ENCODE data around the gene AGBL4.

GRCh38 chr1:49694251-49694827 lies 329.4 kb downstream of the AGBL4 start:
- TF ChIP-seq, protein P1, sequence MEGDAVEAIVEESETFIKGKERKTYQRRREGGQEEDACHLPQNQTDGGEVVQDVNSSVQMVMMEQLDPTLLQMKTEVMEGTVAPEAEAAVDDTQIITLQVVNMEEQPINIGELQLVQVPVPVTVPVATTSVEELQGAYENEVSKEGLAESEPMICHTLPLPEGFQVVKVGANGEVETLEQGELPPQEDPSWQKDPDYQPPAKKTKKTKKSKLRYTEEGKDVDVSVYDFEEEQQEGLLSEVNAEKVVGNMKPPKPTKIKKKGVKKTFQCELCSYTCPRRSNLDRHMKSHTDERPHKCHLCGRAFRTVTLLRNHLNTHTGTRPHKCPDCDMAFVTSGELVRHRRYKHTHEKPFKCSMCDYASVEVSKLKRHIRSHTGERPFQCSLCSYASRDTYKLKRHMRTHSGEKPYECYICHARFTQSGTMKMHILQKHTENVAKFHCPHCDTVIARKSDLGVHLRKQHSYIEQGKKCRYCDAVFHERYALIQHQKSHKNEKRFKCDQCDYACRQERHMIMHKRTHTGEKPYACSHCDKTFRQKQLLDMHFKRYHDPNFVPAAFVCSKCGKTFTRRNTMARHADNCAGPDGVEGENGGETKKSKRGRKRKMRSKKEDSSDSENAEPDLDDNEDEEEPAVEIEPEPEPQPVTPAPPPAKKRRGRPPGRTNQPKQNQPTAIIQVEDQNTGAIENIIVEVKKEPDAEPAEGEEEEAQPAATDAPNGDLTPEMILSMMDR (IDR thresholded peaks at IDR 0.05): no peak
- no peak for TF ChIP-seq POLR2AphosphoS5 (IDR thresholded peaks at IDR 0.05)
